ENCODE results near the gene PRX. TPM values are rescaled to one million over a fixed set of nuclear protein-coding genes. Genes with fewer than 3 reads are reported as not detected.
"Not testable (repeated sequence)": the region's sequence is repeated elsewhere in the genome, so short reads cannot be mapped to it uniquely, and the experiment has no call there.

PRX gene
- total RNA-seq, 1 donor from 2014 or later: 3.3 TPM

DNA sequence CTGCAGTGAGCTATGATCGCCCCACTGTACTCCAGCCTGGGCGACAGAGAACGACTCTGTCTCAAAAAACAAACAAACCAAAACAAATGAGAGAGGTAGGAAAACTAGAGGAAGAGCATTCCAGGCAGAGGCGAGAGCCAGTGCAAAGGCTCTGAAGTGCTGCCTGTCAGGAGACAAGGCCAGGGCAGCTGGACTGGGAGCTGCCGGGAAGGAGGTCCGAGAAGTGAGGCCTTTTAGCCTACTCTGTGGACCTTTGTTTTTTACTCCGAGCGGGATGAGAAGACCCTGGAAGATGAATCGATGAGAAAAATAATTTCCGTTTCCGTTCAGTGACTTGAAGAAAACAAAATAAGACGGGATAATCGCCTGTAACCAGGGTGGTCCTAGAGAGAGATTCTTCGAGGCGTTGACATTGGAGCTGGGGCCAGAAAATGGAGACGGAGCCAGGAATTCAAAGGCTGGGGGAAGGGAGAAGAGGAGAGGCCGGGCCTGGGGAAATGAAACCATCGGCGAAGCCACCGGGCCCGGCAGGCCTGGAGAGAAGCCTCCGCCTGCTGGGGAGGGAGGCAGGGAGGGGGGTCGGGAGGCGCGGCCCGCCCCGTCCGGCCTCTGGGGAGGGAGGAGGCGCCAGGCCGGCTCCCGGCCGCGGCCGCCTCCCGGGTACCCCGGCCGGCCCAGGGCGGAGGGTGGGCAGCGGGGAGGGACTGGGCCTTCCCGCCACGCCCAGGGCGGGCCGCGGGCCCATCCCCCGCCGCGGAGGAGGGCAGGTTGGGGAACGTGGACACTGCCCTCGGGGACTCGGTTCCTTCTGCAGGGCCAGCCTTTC is 20.4 kb upstream of the PRX start:
- Histone ChIP-seq H3K27me3 (no peaks in the 10 kb centered on the region), H3K36me3 (no peaks in the 10 kb centered on the region), H3K4me1 (peaks cover 0 to 20% of the 10 kb centered on the region in 2 donors), H3K27ac (peak overlapping the region; percentile 86 to 93), H3K4me3 (peak overlapping the region; percentile 53 to 59), H3K9me3 (no peaks in the 10 kb centered on the region)
- no peak for TF ChIP-seq CTCF (IDR thresholded peaks at IDR 0.05)
- DNase-seq (ENCODE audit: low spot score in 2 of 2): peak; percentile 52 to 93
- intact Hi-C loops (cut with DNase I): loop anchor here (1.0 kb wide), 1 partner anchor 10 kb away; no protein-coding TSS in a partner anchor

DNA sequence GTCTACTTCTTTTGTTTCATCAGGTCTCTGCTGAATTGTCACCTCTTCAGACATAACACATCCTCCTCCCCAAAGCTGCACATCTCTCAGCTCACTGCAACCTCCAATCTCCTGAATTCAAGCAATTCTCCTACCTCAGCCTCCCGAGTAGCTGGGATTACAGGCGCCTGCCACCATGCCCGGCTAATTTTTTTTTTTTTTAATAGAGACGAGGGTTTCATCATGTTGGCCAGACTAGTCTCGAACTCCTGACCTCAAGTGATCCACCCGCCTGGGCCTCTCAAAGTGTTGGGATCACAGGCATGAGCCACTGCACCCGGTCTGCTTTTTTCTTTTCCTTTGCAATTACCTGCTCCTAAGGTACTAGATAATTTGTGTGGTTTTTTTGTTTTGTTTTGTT is 19.6 kb upstream of the PRX start:
- H3K36me3 ChIP-seq; DNase-seq (ENCODE audit: low spot score in 2 of 2); H3K27me3 ChIP-seq; H3K9me3 ChIP-seq; intact Hi-C loops (cut with DNase I): not testable (repeated sequence)
- Histone ChIP-seq H3K4me3 (peak overlapping the region; percentile 53 to 59), H3K27ac (peak overlapping the region; percentile 86 to 93), H3K4me1 (peaks cover 0 to 20% of the 10 kb centered on the region in 2 donors)

GRCh38 chr19:40431698-40432097 is 18.5 kb upstream of the PRX start:
- no peak for DNase-seq (ENCODE audit: low spot score in 2 of 2)
- Histone ChIP-seq H3K9me3 (no peaks in the 10 kb centered on the region), H3K27me3 (no peaks in the 10 kb centered on the region), H3K4me3 (no peak overlapping the region), H3K4me1 (peaks cover 0 to 20% of the 10 kb centered on the region in 2 donors), H3K27ac (peak overlapping the region; percentile 86 to 93), H3K36me3 (no peaks in the 10 kb centered on the region)
- no peak for TF ChIP-seq CTCF (IDR thresholded peaks at IDR 0.05)
- intact Hi-C loops (cut with DNase I): no loop called here

DNA sequence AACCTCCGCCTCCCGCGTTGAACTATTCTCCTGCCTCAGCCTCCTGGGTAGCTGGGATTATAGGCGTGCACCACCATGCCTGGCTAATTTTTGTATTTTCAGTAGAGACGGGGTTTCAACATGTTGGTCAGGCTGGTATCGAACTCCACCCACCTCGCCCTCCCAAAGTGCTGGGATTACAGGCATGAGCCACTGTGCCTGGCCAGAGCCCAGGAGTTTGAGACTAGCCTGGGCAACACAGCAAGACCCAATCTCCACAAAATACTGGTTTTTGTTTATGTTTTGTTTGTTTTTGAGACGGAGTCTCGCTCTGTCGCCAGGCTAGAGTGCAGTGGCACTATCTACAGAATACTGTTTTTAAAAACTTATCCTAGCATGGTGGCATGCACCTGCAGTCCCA is 17.1 kb upstream of the PRX start:
- intact Hi-C loops (cut with DNase I): not testable (repeated sequence)

GRCh38 chr19:40428197-40428596 is 15.0 kb upstream of the PRX start:
- intact Hi-C loops (cut with DNase I): loop anchor here (5.0 to 10.0 kb wide), 2 partner anchors 174 to 367 kb away; partner anchors contain the start of genes EGLN2 and LTBP4
- not testable (repeated sequence) for H3K36me3 ChIP-seq; DNase-seq (ENCODE audit: low spot score in 2 of 2); H3K9me3 ChIP-seq; H3K27ac ChIP-seq; H3K27me3 ChIP-seq; H3K4me3 ChIP-seq
- peaks cover 2 to 25% of the 10 kb centered on the region in 2 donors for H3K4me1 ChIP-seq

More for the DNA sequence above, 17.1 kb upstream of the PRX start:
- H3K4me3 ChIP-seq; H3K36me3 ChIP-seq; DNase-seq (ENCODE audit: low spot score in 2 of 2); H3K9me3 ChIP-seq; H3K27ac ChIP-seq; H3K27me3 ChIP-seq: not testable (repeated sequence)
- H3K4me1 ChIP-seq: peaks cover 0 to 20% of the 10 kb centered on the region in 2 donors

DNA sequence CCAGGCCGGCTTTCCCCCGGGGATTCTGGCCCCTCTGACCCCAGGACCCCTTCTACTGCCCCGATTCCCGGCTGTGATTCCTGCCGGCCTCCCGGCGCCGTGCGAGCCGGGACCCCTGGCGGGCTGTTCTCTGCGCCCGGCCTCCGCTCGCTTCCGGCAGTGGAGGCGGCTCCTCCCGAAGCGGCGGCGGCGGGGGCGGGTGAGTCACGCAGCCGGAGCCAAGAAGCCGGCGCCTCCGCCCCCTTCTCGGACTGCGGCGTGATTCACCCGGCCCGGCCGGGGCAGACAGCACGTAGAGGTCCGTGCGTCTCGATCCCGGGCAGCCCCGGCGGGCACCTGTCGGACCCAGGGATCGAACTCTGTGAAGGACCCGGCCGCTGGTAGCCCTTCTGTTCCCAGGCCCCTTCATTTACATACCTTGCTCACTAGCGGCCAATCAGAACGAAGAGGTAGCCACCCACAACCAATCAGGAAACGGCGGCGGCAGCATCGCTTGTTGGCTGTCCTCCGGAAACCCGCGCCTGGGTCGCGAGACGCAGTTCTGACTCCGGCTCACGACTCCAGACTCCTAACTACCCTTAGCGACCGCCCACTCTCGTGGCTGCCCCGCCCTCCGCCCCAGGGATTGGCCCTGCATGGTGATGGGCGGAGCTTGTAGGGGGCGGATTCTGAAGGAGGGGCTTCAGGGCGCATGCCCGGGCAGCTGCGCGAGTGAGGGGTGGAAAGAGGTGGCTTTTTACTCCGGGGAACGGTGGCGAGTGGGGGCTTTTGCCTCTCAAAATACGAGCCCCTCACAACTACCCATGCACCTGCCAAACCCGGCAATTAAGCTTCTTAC is 12.5 kb upstream of the PRX start, which contains the start of gene SERTAD1:
Gene SERTAD1 (minus strand): TSS at position 543 of the 838 bp plus-strand sequence. CDS start 2,446 bp downstream, outside the sequence.
- Histone ChIP-seq H3K27ac (peak within 1 kb of the TSS; percentile 98 to 99), H3K36me3 (peaks cover 11 to 17% of the 10 kb centered on the region in 2 donors), H3K9me3 (no peaks in the 10 kb centered on the region), H3K27me3 (no peaks in the 10 kb centered on the region), H3K4me3 (peak within 1 kb of the TSS; percentile 62 to 83), H3K4me1 (peaks cover 14 to 30% of the 10 kb centered on the region in 2 donors)
- intact Hi-C loops (cut with DNase I): loop anchor here (1.0 to 10.0 kb wide), 3 partner anchors 19 to 369 kb away; partner anchors contain the start of genes EGLN2, LTBP4 and SERTAD3
- peak; percentile 99 to 100 for DNase-seq (ENCODE audit: low spot score in 2 of 2)
- peak; percentile 75 to 86 (median 85) for TF ChIP-seq CTCF (IDR thresholded peaks at IDR 0.05)

Measured in ascending aorta (tissue), 2 donors.